ENCODE data around the gene TRAPPC1.
"Not testable (repeated sequence)": the region's sequence is repeated elsewhere in the genome, so short reads cannot be mapped to it uniquely, and the experiment has no call there.

Gene TRAPPC1, protein sequence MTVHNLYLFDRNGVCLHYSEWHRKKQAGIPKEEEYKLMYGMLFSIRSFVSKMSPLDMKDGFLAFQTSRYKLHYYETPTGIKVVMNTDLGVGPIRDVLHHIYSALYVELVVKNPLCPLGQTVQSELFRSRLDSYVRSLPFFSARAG

DNA sequence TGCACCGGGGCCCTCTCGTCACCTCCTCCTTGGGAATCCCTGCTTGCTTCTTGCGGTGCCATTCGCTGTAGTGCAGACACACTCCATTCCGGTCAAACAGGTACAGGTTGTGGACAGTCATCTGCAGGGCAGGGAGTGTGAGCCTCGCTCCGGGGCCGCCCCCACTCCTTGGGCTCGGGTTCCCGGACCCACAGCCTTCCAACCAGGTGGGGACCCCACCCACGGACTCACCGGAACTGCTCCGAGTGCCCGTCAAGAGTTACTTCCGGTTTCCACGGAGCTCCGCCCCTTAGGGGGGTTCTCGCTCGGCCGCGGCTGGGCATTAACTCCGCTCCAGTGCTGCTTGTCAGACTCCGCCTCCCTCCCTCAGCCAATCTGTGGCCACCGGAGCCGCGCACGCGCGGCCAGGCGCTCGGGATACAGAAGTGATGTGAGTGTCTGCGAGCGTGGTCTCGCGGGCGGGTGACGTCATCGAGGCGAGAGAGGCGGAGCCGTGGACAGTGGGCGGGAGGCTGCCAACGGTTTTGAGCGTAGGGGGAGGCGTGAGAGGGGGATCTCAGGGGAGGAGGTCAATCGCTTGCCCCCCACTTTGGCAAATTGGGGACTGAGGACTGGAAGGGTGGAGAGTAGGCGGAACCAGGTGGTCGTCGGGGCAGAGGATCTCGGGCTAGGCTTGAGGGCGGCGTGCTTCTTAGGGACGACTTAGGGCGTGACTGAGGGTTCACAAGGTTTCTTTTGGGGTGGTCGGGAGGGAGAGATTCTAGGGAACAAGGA lies at the start of gene TRAPPC1, which contains the start of gene CNTROB:
TSS of gene TRAPPC1 (minus strand) at position 238 of the 774 bp plus-strand sequence. CDS start at position 121, 117 bp downstream.
TSS of gene CNTROB (plus strand) at position 498 of the 774 bp plus-strand sequence. CDS start 874 bp downstream, outside the sequence.
- peak; percentile 90 for DNase-seq (ENCODE audit: low read depth, low spot score)

DNA sequence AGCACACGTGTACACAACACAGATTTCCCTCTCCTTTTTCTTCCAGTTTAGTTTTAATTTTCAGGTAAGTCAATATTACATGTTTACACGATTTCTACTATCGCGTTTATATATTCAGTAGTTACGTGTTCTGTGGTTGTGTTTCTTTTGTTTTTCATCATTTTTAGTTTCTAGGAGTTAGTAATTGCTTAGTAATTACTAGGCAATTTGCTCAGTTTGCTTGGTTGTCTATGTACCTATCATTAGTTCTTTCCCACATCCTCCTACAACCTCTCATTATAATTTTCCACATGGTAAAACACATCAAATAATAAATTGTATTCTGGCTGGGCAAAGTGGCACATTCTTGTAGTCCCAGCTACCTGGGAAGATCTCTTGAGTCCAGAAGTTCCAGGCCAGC lies 46.1 kb upstream of the TRAPPC1 start:
- DNase-seq (ENCODE audit: low read depth, low spot score), result no peak

DNA sequence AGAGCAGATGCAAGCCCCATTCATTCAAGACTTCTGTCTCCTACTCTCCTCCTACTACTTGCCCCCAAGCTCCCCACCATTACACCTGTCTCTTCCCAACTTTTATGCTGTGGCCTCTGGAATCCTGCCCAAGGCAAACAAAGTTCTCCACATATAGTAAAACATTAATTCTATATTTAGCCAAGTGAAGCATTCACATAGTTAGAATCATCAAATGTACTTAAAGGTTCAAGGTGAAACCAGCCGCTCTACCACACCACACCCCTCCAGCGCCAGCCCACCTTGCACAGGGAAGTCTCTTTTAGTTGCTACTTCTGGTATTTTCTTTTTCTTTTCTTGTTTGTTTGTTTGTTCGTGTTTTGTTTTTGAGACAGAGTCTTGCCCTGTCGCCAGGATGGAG lies 45.3 kb upstream of the TRAPPC1 start:
- DNase-seq (ENCODE audit: low read depth, low spot score), result no peak

DNA sequence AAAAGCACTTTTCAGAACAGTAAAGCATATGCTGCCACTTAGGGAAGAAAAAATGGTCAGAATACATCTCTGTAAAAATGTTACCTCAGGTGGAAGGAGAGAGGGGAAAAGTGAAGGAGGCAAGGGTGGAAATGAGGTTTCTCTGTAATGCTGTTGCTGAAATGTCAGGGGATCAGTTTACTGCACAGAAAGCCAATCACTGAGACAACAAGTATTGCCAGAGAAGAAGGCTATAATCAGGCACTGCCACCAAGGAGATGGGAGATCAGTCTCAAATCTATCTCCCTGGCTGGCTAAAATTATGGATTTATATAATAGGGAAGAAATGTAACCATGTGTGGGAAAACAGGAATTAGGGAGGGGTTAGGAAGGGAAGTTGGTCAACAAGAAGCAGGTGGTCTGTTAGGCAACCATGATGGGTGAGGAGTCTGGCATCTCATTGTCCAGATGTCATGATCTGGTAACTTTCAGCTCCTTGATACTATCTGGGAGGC lies 42.9 kb upstream of the TRAPPC1 start:
- no peak for DNase-seq (ENCODE audit: low read depth, low spot score)

DNA sequence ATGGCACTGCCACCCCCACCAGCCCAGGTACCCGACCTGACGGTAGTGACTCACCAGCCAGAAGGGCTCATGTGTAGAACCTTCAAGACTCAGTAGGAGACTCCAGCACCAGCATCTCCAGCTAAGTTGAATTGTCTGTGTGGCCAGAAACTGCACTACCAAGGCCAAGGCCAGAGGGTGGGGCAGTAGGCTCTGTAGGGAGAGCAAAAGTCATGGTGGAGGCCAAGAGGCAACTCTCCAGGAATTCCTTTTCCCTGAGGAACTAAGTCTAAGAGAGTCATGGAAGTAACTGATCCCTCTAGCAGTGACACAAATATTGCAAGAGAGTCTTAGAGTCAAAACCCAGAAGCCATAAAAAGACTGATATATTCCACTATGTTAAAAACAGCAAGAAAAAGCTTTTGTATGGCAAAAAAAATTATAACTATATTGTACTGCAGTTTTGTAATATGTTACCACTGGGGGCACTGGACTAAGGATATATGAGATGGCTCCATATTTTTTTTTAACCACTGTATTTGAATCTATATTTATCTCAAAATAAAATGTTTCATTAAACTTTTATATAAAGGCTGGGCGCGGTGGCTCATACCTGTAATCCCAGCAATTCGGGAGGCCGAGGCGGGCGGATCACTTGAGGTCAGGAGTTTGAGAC lies 40.5 kb upstream of the TRAPPC1 start:
- no peak for DNase-seq (ENCODE audit: low read depth, low spot score)

DNA sequence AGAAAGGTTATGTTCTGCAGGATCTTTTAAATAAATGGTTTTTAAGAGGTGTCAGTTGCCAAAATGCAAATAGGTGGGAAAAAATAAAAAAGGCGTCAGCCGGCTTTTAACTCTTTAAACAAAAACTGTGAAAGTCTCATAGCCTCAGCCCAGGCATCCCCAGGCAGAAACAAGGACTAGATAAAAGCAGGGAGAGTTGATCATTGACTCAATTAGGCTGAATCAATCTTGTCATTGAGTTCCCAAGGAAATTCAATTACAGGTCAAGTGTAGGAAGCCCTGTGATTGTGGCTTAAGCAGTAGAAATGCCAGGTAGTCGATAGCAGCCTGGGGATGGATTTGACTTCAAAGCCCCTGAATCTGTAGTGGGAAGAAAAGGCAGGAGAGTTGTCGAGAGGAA lies 39.9 kb upstream of the TRAPPC1 start:
- DNase-seq (ENCODE audit: low read depth, low spot score), result no peak

DNA sequence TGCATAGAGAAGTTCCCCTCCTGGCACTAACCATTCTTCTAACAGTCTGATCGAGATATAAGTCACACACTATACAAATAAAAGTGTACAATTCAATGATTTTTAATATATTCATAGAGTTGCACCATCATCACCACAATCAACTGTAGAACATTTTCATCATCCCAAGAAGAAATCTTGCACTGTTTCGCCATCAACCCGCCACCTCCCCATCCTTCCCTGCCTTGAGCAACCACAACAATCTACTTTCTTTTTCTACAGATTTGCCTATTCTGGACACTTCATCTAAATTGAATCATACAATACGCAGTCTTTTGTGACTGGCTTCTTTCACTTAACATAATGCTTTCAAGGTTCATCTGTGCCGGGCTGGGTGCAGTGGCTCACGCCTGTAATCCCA lies 37.7 kb upstream of the TRAPPC1 start:
- DNase-seq (ENCODE audit: low read depth, low spot score), result no peak

DNA sequence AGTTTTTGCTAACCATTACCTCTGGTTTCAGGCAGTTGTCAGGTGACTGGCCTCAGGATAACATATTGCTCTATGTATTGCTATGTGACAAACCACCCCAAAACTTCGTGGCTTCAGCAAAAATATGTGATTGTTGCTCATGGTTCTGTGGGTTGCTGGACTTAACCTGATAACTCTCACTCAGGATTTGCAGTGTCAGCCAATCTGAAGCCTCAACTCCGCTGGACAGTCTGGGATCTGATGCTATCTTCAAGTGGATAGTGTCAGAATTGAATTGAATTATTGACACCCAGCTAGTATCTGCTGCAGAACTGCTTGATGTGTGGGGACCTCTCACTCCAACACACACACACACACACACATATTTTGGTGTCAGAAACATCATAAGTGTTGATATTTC lies 36.0 kb upstream of the TRAPPC1 start:
- DNase-seq (ENCODE audit: low read depth, low spot score), result no peak

DNA sequence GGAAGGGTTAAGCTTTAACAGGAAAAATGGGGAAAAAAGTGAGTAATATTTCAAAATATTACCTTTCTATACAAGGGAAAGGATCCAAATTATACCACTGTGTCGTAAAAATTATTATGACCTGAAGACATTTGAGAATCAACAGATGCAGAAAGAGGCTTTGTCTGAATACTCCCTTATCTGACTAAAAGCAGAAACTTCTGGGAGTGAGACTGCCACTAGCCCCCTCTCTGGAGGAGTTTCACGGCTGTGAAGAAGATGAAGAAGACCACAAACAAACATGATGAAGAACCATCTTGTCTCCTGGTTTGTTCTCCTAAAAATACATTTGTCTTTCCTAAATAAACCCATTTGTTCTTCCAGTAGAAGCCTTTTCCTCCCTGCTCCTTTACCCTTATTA lies 29.7 kb upstream of the TRAPPC1 start:
- no peak for DNase-seq (ENCODE audit: low read depth, low spot score)

DNA sequence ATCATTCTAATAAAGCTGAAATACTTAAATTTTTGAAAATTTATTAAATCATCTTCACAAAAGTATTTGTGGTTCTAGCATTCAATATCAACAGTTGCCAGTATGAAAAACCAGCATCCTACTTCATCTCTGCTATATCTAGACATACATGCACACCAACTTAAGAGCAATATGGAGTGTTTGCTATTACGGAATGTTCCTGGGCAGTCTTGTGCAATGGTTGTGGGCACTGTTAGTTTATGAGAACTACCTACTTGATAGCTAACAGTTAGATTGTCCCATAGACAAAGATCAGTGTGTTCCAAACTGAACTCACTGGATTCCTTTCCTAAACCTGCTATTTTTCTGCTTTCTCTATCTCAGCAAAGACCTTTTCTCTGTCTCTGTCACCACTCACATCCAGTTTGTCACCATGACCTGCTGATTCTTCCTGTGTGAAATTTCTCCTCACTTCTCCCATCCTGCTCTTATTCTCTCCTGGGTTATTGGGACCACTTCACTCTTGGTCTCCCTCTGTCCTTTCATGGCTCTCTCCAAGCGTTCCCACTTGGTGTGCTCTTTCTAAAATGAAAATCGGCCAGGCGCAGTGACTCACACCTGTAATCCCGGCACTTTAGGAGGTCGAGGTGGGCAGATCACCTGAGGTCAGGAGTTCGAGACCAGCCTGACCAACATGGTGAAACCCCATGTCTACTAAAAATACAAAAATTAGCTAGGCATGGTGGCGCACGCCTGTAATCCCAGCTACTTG lies 27.9 kb upstream of the TRAPPC1 start:
- DNase-seq (ENCODE audit: low read depth, low spot score), result no peak

DNA sequence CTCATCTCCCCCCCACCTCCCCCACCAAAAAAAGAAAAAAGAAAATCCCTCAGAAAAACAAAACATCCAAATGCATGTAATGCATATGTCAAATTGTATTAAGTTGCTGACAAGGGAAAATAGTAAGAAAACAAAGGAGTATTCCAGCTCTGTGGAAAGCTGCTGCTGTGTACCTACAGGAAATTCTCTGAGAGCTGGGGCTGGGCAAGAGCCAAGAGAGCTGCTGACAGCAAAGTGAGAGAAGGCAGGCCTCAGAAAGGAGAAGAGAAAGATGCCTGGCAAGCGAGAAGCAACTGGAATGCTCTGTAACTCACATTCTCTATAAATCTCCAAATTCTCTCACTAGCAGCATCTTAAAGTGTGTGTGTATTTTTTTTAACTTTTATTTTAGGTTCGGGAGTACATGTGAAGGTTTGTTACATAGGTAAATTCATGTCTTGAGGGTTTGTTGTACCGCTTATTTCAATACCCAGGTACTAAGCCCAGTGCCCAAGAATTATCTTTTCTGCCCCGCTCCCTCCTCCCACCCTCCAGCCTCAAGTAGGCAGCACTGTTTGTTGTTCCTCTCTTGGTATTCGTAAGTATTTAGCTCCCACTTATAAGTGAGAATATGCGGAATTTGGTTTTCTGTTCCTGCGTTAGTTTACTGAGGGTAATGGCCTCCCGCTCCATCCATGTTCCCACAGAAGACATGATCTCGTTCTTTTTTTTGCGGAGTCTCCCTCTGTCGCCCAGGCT lies 24.7 kb upstream of the TRAPPC1 start:
- DNase-seq (ENCODE audit: low read depth, low spot score), result no peak

DNA sequence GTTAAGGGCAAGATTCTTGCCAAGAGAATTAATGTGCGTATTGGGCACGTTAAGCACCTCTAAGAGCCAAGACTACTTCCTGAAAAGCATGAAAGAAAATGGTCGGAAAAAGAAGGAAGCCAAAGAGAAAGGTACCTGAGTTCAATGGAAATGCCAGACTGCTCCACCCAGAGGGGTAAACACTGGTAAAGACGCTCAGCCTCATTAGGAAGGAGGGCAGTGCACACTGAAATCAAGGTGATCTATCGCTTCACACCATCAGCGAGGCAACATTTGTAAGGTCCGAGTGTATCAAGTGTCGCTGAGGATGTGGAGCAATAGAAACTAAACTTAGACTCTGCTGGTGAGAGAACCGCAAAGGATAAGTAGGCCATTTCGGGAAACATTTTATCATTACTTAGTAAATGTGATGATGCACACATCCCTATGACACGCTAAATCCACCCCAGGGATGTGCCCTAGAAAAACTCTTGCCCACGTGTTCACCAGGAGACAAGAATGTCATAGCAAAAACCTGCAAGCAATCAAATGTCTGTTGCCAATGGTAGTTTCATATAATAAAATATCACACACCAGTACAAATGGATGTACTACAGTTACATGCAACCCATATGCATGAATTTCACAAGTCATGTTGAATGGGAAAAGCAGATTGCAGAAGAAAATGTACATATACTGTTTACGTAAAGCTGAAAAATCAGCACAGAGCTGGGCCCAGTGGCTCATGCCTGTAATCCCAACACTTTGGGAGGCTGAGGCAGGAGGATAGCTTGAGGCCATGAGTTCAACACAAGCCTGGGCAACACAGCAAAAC lies 23.9 kb upstream of the TRAPPC1 start:
- DNase-seq (ENCODE audit: low read depth, low spot score), result no peak

DNA sequence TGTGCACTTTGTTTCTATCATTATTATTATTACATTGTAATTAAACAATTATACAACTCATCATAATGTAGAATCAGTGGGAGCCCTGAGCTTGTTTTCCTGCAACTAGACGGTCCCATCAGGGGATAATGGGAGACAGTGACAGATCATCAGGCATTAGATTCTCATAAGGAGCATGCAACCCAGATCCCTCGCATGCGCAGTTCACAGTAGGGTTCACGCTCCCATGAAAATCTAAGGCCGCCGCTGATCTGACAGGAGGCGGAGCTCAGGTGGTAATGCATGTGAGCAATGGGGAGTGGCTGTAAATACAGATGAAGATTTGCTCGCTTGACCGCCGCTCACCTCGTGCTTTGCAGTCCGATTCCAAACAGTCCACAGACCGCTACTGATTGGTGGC lies 21.5 kb upstream of the TRAPPC1 start:
- DNase-seq (ENCODE audit: low read depth, low spot score), result not testable (repeated sequence)

DNA sequence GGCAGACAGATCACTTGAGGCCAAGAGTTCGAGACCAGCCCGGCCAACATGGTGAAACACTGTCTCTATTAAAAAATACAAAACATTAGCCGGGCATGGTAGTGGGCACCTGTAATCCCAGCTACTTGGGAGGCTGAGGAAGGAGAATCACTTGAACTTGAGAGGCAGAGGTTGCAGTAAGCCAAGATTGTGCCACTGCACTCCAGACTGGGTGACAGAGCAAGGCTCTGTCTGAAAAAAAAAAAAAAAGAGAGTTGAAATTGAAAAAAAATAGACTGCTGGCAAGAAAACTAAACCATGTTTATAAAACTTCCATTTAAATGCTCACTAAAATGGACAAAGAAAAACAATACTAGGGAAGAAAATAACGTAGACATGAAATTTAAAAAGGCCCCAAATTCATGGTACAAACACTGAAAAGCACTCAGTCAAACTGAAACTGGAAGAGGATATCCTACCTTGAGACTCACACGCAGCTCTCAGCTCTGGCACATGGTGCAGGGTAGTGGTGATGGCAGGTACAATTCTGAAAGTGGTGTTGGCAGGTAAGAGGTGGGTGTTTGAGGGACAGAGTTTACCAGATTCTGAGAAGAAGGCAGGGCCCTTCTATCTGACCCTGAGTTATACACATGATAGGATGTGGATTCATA lies 19.5 kb upstream of the TRAPPC1 start:
- DNase-seq (ENCODE audit: low read depth, low spot score), result no peak

DNA sequence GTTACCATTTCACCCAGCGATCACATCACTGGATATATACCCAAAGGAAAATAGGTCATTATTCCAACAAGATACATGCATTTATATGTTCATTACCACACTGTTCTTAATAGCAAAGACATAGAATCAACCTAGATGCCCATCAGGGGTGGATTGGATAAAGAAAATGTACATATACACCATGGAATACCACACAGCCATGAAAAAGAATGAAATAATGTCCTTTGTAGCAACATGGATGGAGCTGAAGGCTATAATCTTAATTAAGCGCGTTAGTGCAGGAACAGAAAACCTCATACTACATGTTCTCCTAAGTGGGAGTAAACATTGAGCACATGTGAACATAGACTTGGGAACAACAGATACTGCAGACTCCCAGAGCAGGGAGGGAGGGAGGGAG lies 18.8 kb upstream of the TRAPPC1 start:
- no peak for DNase-seq (ENCODE audit: low read depth, low spot score)

DNA sequence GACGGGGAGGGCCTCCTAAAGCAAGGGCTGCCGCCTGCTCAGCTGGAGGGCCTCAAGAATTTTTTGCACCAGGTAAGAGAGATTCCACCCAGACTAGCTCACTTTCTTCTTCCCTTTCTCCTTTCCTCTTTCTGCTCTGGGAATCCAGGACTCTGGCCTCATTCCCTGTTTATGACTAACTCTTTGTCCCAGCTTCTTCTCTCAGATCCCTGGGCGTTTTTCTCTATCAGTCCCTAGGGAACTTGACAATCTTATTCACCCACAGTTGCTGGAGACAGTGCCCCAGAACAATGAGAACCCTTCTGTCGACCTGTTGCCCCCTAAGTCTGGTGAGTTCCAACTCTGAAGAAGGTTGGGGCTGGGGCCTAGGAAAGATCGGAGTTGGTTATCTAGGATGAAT lies 15.9 kb upstream of the TRAPPC1 start:
- DNase-seq (ENCODE audit: low read depth, low spot score), result no peak

DNA sequence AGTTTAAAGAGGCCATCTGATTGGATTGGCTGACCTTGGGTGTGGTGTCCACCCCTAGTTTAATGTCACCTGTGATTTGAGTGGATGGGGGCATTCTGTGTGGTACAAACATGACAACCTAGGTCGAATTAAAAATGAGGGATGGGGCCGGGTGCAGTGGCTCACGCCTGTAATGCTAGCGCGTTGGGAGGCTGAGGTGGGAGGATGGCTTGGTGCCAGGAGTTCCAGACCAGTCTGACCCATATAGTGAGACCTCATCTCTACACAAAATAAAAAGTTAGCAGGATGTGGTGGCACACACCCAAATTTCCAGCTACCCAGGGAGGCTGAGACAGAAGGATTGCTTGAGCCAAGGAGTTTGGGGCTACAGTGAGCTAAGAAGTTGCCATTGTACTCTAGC lies 14.7 kb upstream of the TRAPPC1 start:
- no peak for DNase-seq (ENCODE audit: low read depth, low spot score)

DNA sequence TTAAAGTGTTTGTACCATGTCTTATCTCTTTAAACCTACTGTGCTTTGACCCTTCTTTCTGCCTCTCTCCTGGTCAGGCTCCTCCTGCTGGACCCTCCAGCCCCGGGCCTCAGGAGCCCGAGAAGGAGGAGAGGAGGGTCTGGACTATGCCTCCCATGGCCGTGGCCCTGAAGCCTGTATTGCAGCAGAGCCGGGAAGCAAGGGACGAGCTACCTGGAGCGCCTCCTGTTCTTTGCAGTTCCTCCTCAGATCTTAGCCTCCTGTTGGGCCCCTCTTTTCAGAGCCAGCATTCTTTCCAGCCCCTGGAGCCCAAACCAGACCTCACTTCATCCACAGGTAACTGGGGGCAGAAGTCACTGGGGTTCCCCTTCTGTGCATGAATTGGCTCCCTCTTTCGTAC lies 13.9 kb upstream of the TRAPPC1 start:
- DNase-seq (ENCODE audit: low read depth, low spot score), result no peak

DNA sequence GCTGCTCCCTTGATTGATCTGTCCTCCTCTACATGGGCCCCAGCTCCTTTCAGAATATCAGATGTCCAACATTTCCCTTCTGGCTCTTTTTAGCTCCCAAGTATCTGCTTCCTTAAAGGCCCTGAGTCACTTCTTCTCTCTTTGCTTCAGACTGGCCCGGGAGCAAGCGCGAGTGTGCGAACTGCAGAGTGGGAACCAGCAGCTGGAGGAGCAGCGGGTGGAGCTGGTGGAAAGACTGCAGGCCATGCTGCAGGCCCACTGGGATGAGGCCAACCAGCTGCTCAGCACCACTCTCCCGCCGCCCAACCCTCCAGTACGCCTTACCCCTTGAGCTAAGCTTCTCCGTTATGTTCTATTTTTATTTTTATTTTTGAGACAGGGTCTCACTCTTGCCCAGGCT lies 12.6 kb upstream of the TRAPPC1 start:
- DNase-seq (ENCODE audit: low read depth, low spot score), result no peak

DNA sequence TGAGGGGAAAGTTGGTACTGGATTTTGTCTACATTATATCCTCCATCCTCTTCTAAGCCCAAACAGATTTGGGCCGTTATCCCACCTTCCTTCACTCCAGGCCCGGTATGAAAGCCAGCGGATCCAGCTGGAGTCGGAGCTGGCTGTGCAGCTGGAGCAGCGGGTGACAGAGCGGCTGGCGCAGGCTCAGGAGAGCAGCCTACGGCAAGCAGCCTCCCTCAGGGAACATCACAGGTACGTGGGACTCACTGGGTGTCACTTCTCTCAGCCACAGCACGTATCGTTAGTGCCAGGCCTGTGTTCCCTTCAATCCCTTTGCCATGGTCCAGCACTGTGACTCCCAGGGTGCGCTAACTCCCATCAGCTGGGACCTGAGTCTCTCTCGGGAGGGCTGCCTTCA lies 11.5 kb upstream of the TRAPPC1 start:
- DNase-seq (ENCODE audit: low read depth, low spot score), result no peak
